WTC11 (cell line): Measurements from ENCODE around the gene COL26A1. TPM values are rescaled to one million over a fixed set of nuclear protein-coding genes. Genes with fewer than 3 reads are reported as not detected.

Experiments
- ATAC-seq: fragments of 200-7000 bp; cut with Tn5 transposase; 2 replicates; pipeline ENCODE4 v1.10.0; 2021; ENCODE audit warnings: mild to moderate bottlenecking, moderate library complexity
- CTCF ChIA-PET: fragments of 300-600 bp; sonication (Branson Sonifier 250); formaldehyde crosslinking; loops from one replicate; lab custom pipeline; 2021; ENCODE audit warnings: antibody characterized with exemption; lab: Charles Lee
- POLR2A ChIA-PET: fragments of 350-600 bp; sonication (Branson Sonifier 250); formaldehyde crosslinking; loops from one replicate; lab custom pipeline; 2021; ENCODE audit warnings: antibody characterized with exemption; lab: Charles Lee
- DNase-seq: peaks from one replicate; pipeline ENCODE4 v3.0.0; 2021; ENCODE audit warnings: low spot score
- H3K27ac Mint-ChIP-seq: 2 replicates; pipeline ENCODE4 v1.8.0; 2021; ENCODE audit warnings: mixed read lengths
- H3K27me3 Mint-ChIP-seq: 2 replicates; pipeline ENCODE4 v1.8.0; 2021; ENCODE audit warnings: low read depth, mild to moderate bottlenecking, moderate library complexity, mixed read lengths
- H3K36me3 Mint-ChIP-seq: 2 replicates; pipeline ENCODE4 v1.8.0; 2021; ENCODE audit warnings: mixed read lengths
- H3K4me1 Mint-ChIP-seq: 2 replicates; pipeline ENCODE4 v1.8.0; 2022; ENCODE audit warnings: mixed read lengths
- H3K4me3 Mint-ChIP-seq: 2 replicates; pipeline ENCODE4 v1.8.0; 2021; ENCODE audit warnings: mild to moderate bottlenecking, moderate library complexity, mixed read lengths
- H3K9me3 Mint-ChIP-seq: 2 replicates; pipeline ENCODE4 v1.8.0; 2021; ENCODE audit warnings: mixed read lengths
- ATF1 ChIP-seq: sonication (generic); formaldehyde crosslinking; IDR thresholded peaks from 2 replicates; pipeline ENCODE4 v1.8.1; 2023; ENCODE audit warnings: mild to moderate bottlenecking, moderate library complexity, missing genetic modification reagents
- ELF4 ChIP-seq: sonication (generic); formaldehyde crosslinking; IDR thresholded peaks from 2 replicates; pipeline ENCODE4 v1.8.1; 2022; ENCODE audit warnings: low read depth, mild to moderate bottlenecking, moderate library complexity, missing genetic modification reagents
- ETV6 ChIP-seq: sonication (generic); formaldehyde crosslinking; IDR thresholded peaks from 2 replicates; pipeline ENCODE4 v1.8.1; 2022; ENCODE audit warnings: mild to moderate bottlenecking, missing genetic modification reagents
- FOXJ3 ChIP-seq: sonication (generic); formaldehyde crosslinking; IDR thresholded peaks from 2 replicates; pipeline ENCODE4 v1.9.0; 2021; ENCODE audit warnings: missing genetic modification reagents, mild to moderate bottlenecking, borderline replicate concordance
- FOXK1 ChIP-seq: sonication (generic); formaldehyde crosslinking; IDR thresholded peaks from 2 replicates; pipeline ENCODE4 v1.8.0; 2022; ENCODE audit warnings: mild to moderate bottlenecking, moderate library complexity, missing genetic modification reagents
- GABPB1 ChIP-seq: sonication (generic); formaldehyde crosslinking; IDR thresholded peaks from 2 replicates; pipeline ENCODE4 v1.8.1; 2023; ENCODE audit warnings: mild to moderate bottlenecking, missing genetic modification reagents
- GTF2I ChIP-seq: fragments of 250-450 bp; sonication (Bioruptor Pico); conservative IDR thresholded peaks from 2 replicates; pipeline ENCODE4 v1.4.0; 2021; ENCODE audit warnings: mild to moderate bottlenecking
- JUN ChIP-seq: sonication (generic); formaldehyde crosslinking; IDR thresholded peaks from 2 replicates; pipeline ENCODE4 v1.8.0; 2023; ENCODE audit warnings: mild to moderate bottlenecking, missing genetic modification reagents
- MXD4 ChIP-seq: fragments of 250-450 bp; sonication (Bioruptor Pico); IDR thresholded peaks from 2 replicates; pipeline ENCODE4 v1.8.0; 2021; ENCODE audit warnings: mild to moderate bottlenecking, moderate library complexity, borderline replicate concordance
- NR1H2 ChIP-seq: sonication (generic); formaldehyde crosslinking; IDR thresholded peaks from 2 replicates; pipeline ENCODE4 v1.9.0; 2021; ENCODE audit warnings: mild to moderate bottlenecking, moderate library complexity, missing genetic modification reagents
- NR3C1 ChIP-seq: sonication (generic); formaldehyde crosslinking; conservative IDR thresholded peaks from 2 replicates; pipeline ENCODE4 v1.8.1; 2023; ENCODE audit warnings: low read depth, mild to moderate bottlenecking, missing genetic modification reagents
- TCF7 ChIP-seq: sonication (generic); formaldehyde crosslinking; IDR thresholded peaks from 2 replicates; pipeline ENCODE4 v1.8.0; 2022; ENCODE audit warnings: mild to moderate bottlenecking, low read depth, missing genetic modification reagents, moderate library complexity
- ZBTB21 ChIP-seq: sonication (generic); formaldehyde crosslinking; IDR thresholded peaks from 2 replicates; pipeline ENCODE4 v1.8.1; 2023; ENCODE audit warnings: mild to moderate bottlenecking, missing genetic modification reagents, borderline replicate concordance
- ZNF121 ChIP-seq: sonication (generic); formaldehyde crosslinking; IDR thresholded peaks from 2 replicates; pipeline ENCODE4 v1.8.0; 2023; ENCODE audit warnings: missing genetic modification reagents
- ZNF219 ChIP-seq: sonication (generic); formaldehyde crosslinking; IDR thresholded peaks from 2 replicates; pipeline ENCODE4 v1.8.0; 2023; ENCODE audit warnings: missing genetic modification reagents, mild to moderate bottlenecking, borderline replicate concordance
- ZNF232 ChIP-seq: sonication (generic); formaldehyde crosslinking; IDR thresholded peaks from 2 replicates; pipeline ENCODE4 v1.8.0; 2022; ENCODE audit warnings: mild to moderate bottlenecking, missing genetic modification reagents
- ZNF416 ChIP-seq: fragments of 250-450 bp; sonication (Bioruptor Pico); IDR thresholded peaks from 2 replicates; pipeline ENCODE4 v1.9.0; 2021; ENCODE audit warnings: mild to moderate bottlenecking, inconsistent platforms
- ZNF423 ChIP-seq: fragments of 250-450 bp; sonication (Bioruptor Pico); IDR thresholded peaks from 2 replicates; pipeline ENCODE4 v2.1.2; 2022; ENCODE audit warnings: mild to moderate bottlenecking, moderate library complexity
- total RNA-seq: library from RNA; stranded (reverse); gene quantifications from 3 replicates; pipeline ENCODE4 v1.2.3, GENCODE V29; 2021
- TF ChIP-seq, protein P1 (sequence below): fragments of 250-450 bp; sonication (Bioruptor Pico); IDR thresholded peaks from 2 replicates; pipeline ENCODE4 v1.8.0; 2021; ENCODE audit warnings: mild to moderate bottlenecking
- TF ChIP-seq, protein P2 (sequence below): sonication (generic); formaldehyde crosslinking; IDR thresholded peaks from 2 replicates; pipeline ENCODE4 v1.8.1; 2023; ENCODE audit warnings: mild to moderate bottlenecking, missing genetic modification reagents
- TF ChIP-seq, protein P3 (sequence below): sonication (generic); formaldehyde crosslinking; IDR thresholded peaks from 2 replicates; pipeline ENCODE4 v1.8.1; 2022; ENCODE audit warnings: mild to moderate bottlenecking, moderate library complexity, missing genetic modification reagents
- TF ChIP-seq, protein P4 (sequence below): sonication (generic); formaldehyde crosslinking; IDR thresholded peaks from 2 replicates; pipeline ENCODE4 v1.8.1; 2023; ENCODE audit warnings: mild to moderate bottlenecking, moderate library complexity, missing genetic modification reagents
- TF ChIP-seq, protein P5 (sequence below): sonication (generic); formaldehyde crosslinking; conservative IDR thresholded peaks from 2 replicates; pipeline ENCODE4 v1.8.1; 2022; ENCODE audit warnings: mild to moderate bottlenecking, missing genetic modification reagents
- TF ChIP-seq, protein P6 (sequence below): sonication (generic); formaldehyde crosslinking; IDR thresholded peaks from 2 replicates; pipeline ENCODE4 v1.8.0; 2022; ENCODE audit warnings: mild to moderate bottlenecking, missing genetic modification reagents
- TF ChIP-seq, protein P7 (sequence below): sonication (generic); formaldehyde crosslinking; IDR thresholded peaks from 2 replicates; pipeline ENCODE4 v1.8.0; 2023; ENCODE audit warnings: missing genetic modification reagents, mild to moderate bottlenecking, borderline replicate concordance

Gene COL26A1
- total RNA-seq, 1 experiment from 2014 or later = 64.4 TPM

DNA sequence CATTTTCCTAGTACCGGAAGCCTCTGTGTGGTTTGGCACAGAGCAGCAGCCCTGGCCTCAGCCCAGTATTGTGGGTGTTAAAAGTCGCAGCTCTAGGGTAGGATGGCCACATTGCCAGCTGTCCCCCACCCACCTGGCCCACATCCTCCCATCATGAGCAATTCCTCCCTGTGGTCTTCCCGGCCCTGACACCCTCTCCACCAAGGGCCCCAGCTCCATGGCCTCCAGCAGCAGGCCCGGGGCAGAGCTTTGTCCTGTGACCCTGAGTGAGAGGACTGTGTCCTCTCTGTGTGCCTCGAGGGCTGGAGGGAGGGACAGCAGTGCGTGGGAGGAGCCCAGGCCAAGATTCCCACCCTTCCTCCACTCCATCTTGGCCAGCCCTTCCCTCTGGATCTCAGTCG is 172.7 kb downstream of the COL26A1 start:
- Mint-ChIP-seq H3K36me3 (no peaks in the 10 kb centered on the region), H3K27me3 (no peaks in the 10 kb centered on the region), H3K27ac (no peak overlapping the region), H3K4me3 (no peak overlapping the region), H3K4me1 (no peaks in the 10 kb centered on the region), H3K9me3 (no peaks in the 10 kb centered on the region)
- DNase-seq (no peak), ATAC-seq (no peak)
- POLR2A ChIA-PET = no interaction called here
- CTCF ChIA-PET = interaction anchor here (0.6 kb wide), 1 partner anchor 177 kb away, joined by 3 read pairs; no protein-coding TSS in a partner anchor
- TF ChIP-seq, protein P1, sequence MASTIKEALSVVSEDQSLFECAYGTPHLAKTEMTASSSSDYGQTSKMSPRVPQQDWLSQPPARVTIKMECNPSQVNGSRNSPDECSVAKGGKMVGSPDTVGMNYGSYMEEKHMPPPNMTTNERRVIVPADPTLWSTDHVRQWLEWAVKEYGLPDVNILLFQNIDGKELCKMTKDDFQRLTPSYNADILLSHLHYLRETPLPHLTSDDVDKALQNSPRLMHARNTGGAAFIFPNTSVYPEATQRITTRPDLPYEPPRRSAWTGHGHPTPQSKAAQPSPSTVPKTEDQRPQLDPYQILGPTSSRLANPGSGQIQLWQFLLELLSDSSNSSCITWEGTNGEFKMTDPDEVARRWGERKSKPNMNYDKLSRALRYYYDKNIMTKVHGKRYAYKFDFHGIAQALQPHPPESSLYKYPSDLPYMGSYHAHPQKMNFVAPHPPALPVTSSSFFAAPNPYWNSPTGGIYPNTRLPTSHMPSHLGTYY = no peak
- TF ChIP-seq FOXJ3 (CRISPR knock-in tag) (no peak), ELF4 (no peak), NR1H2 (CRISPR knock-in tag) (no peak), ATF1 (CRISPR knock-in tag) (no peak), MXD4 (CRISPR knock-in tag) (no peak), GTF2I (no peak), JUN (CRISPR knock-in tag) (no peak), ETV6 (CRISPR knock-in tag) (no peak), ZNF121 (CRISPR knock-in tag) (no peak), GABPB1 (CRISPR knock-in tag) (no peak), ZNF219 (CRISPR knock-in tag) (no peak), ZNF423 (CRISPR knock-in tag) (no peak), TCF7 (no peak)
- TF ChIP-seq, protein P2, sequence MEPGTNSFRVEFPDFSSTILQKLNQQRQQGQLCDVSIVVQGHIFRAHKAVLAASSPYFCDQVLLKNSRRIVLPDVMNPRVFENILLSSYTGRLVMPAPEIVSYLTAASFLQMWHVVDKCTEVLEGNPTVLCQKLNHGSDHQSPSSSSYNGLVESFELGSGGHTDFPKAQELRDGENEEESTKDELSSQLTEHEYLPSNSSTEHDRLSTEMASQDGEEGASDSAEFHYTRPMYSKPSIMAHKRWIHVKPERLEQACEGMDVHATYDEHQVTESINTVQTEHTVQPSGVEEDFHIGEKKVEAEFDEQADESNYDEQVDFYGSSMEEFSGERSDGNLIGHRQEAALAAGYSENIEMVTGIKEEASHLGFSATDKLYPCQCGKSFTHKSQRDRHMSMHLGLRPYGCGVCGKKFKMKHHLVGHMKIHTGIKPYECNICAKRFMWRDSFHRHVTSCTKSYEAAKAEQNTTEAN = no peak
- TF ChIP-seq, protein P3, sequence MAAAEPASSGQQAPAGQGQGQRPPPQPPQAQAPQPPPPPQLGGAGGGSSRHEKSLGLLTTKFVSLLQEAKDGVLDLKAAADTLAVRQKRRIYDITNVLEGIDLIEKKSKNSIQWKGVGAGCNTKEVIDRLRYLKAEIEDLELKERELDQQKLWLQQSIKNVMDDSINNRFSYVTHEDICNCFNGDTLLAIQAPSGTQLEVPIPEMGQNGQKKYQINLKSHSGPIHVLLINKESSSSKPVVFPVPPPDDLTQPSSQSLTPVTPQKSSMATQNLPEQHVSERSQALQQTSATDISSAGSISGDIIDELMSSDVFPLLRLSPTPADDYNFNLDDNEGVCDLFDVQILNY (CRISPR knock-in tag) = no peak
- TF ChIP-seq, protein P4, sequence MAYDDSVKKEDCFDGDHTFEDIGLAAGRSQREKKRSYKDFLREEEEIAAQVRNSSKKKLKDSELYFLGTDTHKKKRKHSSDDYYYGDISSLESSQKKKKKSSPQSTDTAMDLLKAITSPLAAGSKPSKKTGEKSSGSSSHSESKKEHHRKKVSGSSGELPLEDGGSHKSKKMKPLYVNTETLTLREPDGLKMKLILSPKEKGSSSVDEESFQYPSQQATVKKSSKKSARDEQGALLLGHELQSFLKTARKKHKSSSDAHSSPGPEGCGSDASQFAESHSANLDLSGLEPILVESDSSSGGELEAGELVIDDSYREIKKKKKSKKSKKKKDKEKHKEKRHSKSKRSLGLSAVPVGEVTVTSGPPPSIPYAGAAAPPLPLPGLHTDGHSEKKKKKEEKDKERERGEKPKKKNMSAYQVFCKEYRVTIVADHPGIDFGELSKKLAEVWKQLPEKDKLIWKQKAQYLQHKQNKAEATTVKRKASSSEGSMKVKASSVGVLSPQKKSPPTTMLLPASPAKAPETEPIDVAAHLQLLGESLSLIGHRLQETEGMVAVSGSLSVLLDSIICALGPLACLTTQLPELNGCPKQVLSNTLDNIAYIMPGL (CRISPR knock-in tag) = no peak
- TF ChIP-seq, protein P5, sequence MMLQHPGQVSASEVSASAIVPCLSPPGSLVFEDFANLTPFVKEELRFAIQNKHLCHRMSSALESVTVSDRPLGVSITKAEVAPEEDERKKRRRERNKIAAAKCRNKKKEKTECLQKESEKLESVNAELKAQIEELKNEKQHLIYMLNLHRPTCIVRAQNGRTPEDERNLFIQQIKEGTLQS (CRISPR knock-in tag) = no peak
- TF ChIP-seq, protein P6, sequence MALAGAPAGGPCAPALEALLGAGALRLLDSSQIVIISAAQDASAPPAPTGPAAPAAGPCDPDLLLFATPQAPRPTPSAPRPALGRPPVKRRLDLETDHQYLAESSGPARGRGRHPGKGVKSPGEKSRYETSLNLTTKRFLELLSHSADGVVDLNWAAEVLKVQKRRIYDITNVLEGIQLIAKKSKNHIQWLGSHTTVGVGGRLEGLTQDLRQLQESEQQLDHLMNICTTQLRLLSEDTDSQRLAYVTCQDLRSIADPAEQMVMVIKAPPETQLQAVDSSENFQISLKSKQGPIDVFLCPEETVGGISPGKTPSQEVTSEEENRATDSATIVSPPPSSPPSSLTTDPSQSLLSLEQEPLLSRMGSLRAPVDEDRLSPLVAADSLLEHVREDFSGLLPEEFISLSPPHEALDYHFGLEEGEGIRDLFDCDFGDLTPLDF (CRISPR knock-in tag) = no peak

DNA sequence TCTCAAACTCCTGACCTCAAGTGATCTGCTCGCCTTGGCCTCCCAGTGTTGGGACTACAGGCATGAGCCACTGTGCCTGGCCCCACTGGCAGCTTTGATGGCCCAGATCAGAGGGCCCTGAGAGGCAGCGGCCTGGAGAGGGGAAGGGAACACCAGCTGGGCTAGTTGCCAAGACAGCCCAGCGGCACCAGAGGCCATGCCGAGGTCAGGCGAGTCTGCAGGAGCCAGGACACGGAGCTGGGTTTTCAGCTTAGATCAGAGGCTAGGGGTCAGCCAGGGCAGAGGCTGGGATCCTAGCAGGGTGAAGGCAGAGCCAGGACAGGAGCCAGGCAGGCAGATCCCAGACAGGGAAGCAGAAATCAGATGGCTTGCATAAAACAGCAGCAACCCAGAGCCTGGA is 173.6 kb downstream of the COL26A1 start:
- no peak for DNase-seq
- Mint-ChIP-seq H3K4me3 (no peak overlapping the region), H3K27me3 (no peaks in the 10 kb centered on the region), H3K4me1 (no peaks in the 10 kb centered on the region), H3K9me3 (no peaks in the 10 kb centered on the region), H3K36me3 (no peaks in the 10 kb centered on the region), H3K27ac (no peak overlapping the region)
- POLR2A ChIA-PET = no interaction called here
- CTCF ChIA-PET = interaction anchor here (0.6 kb wide), 1 partner anchor 25 kb away, joined by 3 read pairs; no protein-coding TSS in a partner anchor
- no peak for ATAC-seq
- no peak for TF ChIP-seq NR1H2 (CRISPR knock-in tag)
- TF ChIP-seq NR3C1 = no peak
- TF ChIP-seq ZNF416 (CRISPR knock-in tag) = no peak
- no peak for TF ChIP-seq ZNF423 (CRISPR knock-in tag)
- TF ChIP-seq MXD4 (CRISPR knock-in tag) = no peak
- TF ChIP-seq, protein P2 = no peak
- TF ChIP-seq, protein P7, sequence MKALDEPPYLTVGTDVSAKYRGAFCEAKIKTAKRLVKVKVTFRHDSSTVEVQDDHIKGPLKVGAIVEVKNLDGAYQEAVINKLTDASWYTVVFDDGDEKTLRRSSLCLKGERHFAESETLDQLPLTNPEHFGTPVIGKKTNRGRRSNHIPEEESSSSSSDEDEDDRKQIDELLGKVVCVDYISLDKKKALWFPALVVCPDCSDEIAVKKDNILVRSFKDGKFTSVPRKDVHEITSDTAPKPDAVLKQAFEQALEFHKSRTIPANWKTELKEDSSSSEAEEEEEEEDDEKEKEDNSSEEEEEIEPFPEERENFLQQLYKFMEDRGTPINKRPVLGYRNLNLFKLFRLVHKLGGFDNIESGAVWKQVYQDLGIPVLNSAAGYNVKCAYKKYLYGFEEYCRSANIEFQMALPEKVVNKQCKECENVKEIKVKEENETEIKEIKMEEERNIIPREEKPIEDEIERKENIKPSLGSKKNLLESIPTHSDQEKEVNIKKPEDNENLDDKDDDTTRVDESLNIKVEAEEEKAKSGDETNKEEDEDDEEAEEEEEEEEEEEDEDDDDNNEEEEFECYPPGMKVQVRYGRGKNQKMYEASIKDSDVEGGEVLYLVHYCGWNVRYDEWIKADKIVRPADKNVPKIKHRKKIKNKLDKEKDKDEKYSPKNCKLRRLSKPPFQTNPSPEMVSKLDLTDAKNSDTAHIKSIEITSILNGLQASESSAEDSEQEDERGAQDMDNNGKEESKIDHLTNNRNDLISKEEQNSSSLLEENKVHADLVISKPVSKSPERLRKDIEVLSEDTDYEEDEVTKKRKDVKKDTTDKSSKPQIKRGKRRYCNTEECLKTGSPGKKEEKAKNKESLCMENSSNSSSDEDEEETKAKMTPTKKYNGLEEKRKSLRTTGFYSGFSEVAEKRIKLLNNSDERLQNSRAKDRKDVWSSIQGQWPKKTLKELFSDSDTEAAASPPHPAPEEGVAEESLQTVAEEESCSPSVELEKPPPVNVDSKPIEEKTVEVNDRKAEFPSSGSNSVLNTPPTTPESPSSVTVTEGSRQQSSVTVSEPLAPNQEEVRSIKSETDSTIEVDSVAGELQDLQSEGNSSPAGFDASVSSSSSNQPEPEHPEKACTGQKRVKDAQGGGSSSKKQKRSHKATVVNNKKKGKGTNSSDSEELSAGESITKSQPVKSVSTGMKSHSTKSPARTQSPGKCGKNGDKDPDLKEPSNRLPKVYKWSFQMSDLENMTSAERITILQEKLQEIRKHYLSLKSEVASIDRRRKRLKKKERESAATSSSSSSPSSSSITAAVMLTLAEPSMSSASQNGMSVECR (CRISPR knock-in tag) = no peak
- no peak for TF ChIP-seq FOXK1
- TF ChIP-seq ZBTB21 (CRISPR knock-in tag) = no peak
- no peak for TF ChIP-seq ZNF232 (CRISPR knock-in tag)
